AG10803 (cell line): ENCODE data around the gene FUT6.
A peak's percentile ranks its signal among the peaks of the same experiment; 100 is the strongest.

Experiments used
- DNase-seq: peaks from one replicate; pipeline ENCODE4 v3.0.0; 2010; ENCODE audit warnings: low read depth
- H3K4me3 ChIP-seq: 2 replicates; pipeline ENCODE4 v1.5.1; 2011; ENCODE audit warnings: mild to moderate bottlenecking, low read length, control low read depth
- CTCF ChIP-seq: conservative IDR thresholded peaks from 2 replicates; pipeline ENCODE4 v1.5.1; 2011; ENCODE audit warnings: mild to moderate bottlenecking, low read length, control low read depth, inconsistent platforms

The FUT6 gene

GRCh38 chr19:5789886-5790558 is 49.5 kb downstream of the FUT6 start:
- peak overlapping the region; percentile 100 for H3K4me3 ChIP-seq
- no peak for TF ChIP-seq CTCF
- no peak for DNase-seq

- TF ChIP-seq CTCF: no peak
- no peak overlapping the region for H3K4me3 ChIP-seq
- no peak for DNase-seq
Measured at GRCh38 chr19:5789351-5789761, 50.1 kb downstream of the FUT6 start.

- no peak for DNase-seq
- H3K4me3 ChIP-seq: no peak overlapping the region
- TF ChIP-seq CTCF: no peak
Measured at GRCh38 chr19:5788422-5788821, 51.1 kb downstream of the FUT6 start.

- TF ChIP-seq CTCF: no peak
- H3K4me3 ChIP-seq: no peak overlapping the region
- no peak for DNase-seq
Measured at GRCh38 chr19:5787409-5788182, 51.9 kb downstream of the FUT6 start.

- no peak for TF ChIP-seq CTCF
- no peak overlapping the region for H3K4me3 ChIP-seq
- no peak for DNase-seq
Measured at GRCh38 chr19:5786593-5787408, 52.7 kb downstream of the FUT6 start.

GRCh38 chr19:5785423-5785822 is 54.1 kb downstream of the FUT6 start:
- no peak for DNase-seq
- no peak overlapping the region for H3K4me3 ChIP-seq
- TF ChIP-seq CTCF: no peak
